GM12873 (cell line): ENCODE results near the gene CENPO.

Source experiments
- TF ChIP-seq, protein P1 (sequence below): IDR thresholded peaks from 2 replicates; pipeline ENCODE4 v1.5.1; 2012; ENCODE audit warnings: low read depth, mild to moderate bottlenecking, moderate library complexity, low read length, control low read depth; ENCODE audit not compliant: insufficient read depth; ENCODE audit errors: missing control alignments

Gene CENPO

DNA sequence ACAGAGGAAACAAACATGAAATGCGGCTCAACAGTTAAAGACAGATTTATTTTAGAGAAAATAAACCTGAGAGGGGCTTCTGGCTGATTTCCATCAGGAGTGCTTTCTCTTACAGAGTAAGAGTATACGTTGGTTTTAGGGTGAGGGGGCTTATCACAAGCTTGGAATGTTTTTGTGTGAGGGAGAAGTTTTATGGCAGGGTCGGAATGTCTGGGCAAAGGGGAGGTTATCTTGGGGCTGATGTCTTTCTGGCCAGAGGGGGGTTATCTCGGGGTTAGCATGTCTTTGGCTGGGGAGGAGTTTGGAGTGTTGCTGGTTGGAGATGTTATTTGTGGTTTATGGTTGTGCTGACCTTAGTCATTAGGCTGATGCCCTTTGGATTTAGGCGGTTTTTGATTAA, 22.2 kb upstream of the CENPO start:
- TF ChIP-seq, protein P1, sequence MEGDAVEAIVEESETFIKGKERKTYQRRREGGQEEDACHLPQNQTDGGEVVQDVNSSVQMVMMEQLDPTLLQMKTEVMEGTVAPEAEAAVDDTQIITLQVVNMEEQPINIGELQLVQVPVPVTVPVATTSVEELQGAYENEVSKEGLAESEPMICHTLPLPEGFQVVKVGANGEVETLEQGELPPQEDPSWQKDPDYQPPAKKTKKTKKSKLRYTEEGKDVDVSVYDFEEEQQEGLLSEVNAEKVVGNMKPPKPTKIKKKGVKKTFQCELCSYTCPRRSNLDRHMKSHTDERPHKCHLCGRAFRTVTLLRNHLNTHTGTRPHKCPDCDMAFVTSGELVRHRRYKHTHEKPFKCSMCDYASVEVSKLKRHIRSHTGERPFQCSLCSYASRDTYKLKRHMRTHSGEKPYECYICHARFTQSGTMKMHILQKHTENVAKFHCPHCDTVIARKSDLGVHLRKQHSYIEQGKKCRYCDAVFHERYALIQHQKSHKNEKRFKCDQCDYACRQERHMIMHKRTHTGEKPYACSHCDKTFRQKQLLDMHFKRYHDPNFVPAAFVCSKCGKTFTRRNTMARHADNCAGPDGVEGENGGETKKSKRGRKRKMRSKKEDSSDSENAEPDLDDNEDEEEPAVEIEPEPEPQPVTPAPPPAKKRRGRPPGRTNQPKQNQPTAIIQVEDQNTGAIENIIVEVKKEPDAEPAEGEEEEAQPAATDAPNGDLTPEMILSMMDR = no peak

DNA sequence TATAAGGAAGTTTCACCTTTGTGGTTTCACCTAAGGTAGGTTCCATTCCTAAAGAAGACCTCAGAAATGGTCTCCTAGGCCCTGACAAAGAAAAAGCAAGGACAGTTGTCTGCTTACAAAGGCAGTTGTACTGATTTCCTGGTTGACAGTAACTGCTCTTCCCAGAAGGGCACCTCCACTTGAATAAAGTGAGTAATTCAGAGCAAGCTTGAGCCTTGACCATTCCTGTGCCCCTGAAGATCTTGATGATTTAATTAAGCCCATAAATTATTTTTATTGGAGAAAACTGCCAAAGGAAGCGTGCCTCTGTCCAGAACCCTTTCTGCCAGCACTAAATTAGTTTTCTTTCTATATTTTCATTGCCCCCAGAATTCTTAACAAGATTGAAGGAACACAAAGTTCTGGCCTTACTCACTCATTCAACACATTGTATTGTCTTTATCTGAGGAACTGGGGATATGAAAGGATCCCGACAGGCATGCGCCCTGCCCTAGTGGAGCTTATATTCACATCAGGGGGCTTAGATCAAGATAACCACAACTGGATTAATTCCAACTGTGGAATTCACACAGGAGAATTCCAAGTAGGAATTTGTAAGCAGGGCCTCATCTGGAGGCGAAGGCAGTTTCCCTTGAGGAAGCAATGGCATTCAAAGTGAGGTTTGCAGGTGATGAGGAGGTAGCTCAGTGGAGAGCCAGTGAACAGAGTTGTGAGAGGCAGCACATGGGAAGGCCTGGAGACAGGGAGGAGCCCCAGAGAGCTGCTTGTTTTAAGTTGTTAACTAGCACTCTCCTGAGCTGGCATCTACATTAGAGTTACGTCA, 21.2 kb upstream of the CENPO start:
- TF ChIP-seq, protein P1 = no peak

DNA sequence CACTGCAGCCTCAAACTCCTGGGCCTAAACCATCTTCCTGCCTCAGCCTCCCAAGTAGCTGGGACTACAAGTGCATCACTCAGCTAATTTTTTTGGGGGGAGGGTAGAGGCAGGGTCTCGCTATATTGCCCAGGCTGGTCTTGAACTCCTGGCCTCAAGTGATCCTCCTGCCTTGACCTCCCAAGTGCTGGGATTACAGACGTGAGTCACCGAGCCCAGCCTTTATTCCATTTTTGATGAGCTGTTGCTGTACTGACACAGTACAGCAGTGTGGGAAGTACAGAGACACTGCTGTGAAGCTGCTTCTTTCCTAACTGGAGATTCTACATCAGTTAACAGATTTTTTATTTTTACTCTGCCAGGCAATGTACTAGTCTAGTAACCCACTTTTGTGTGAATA, 18.9 kb upstream of the CENPO start:
- TF ChIP-seq, protein P1 = no peak

DNA sequence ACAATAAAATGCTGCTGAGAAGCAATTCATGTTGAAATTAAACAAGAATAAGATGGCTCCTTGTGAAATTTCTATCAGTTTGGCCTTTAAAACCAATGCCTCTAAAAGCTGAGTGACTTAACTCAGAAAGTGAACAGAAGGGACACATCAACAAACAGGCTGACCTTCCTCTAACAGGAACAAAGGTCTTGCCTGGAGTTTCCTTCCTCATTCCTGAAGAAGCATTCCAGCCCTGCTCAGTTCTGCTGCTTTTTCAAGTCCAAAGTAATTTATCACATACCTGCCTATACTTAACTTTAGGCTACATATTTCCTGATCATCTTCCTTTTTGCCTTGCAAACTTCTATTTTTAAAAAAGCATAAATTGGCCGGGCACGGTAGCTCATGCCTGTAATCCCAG, 14.1 kb upstream of the CENPO start:
- TF ChIP-seq, protein P1 = no peak

DNA sequence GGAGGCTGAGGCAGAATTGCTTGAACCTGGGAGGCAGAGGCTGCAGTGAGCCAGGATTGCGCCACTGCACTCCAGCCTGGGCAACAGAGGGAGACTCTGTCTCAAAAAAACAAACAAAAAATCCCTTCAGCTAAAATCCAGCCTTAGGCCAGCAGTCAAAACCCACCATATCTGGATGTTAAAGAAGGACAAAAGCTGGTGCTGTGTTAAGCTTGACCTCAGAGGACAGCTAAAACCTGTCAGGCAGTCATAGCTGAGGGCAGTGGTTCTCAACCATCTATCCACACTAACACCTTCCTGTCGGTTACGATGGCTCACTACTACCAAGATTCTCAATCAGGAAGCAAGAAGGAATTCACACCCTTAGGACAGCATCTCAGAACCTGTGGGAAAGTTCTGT, 9.6 kb upstream of the CENPO start:
- TF ChIP-seq, protein P1 = no peak

DNA sequence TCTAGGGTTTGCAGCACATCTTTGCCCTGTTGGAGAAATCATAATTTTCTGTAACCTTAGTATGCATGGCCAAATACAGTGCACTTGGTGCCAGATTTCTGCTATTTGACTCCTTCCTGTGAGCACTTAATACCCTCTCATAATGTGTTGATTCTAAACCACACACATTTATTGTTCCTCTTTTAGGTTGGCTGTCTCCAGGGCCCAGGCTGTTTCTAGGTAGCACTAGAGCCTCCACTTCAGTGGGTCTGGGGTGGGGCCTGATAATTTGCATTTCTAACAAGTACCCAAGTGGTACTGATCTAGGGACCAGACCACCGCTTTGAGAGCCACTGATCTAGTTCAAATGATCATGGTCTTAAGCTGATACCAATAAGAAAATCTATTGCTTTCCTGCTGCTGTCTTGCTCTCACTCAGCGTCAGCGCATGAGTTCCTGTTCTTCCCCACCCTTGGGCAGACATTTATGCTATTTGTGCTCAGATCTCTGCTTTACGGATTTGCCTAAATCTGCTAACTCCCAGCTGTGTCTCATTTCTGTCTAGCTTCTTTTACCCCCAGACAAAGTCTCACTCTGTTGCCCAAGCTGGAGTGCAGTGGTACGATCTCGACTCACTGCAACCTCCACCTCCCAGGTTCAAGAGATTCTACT, 7.4 kb upstream of the CENPO start:
- TF ChIP-seq, protein P1 = no peak

DNA sequence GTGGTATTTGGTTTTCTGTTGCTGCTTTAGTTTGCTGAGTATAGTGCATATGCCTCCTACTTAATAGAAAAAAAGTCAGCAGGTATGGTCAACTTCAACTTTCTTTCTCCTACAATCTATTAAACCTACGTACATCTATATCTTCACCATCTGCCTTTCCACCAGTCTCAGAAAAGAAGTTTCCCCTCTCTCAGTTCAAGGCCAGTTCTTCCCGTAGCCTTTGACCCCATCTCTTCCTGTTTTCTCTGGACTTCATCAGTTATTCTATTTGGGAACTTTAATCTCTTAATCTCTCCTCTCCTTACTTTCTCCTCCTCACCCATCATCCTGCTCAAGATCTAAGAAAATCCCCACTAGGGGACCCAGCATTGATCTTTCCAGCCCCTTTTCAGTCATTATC, 5.7 kb upstream of the CENPO start:
- TF ChIP-seq, protein P1 = no peak
